ENCODE results near the gene OR7E24.
"Not testable (repeated sequence)": the region's sequence is repeated elsewhere in the genome, so short reads cannot be mapped to it uniquely, and the experiment has no call there.

OR7E24 gene

GRCh38 chr19:9250630-9251029 is at the start of gene OR7E24:
Gene OR7E24 (plus strand): TSS chr19:9250930. CDS start chr19:9251044, 114 bp downstream.
- no peak for DNase-seq (ENCODE audit: low read depth)

- peak; percentile 58 for DNase-seq (ENCODE audit: low read depth)
Observed at GRCh38 chr19:9205501-9206113, 45.1 kb upstream of the OR7E24 start.

- no peak for DNase-seq (ENCODE audit: low read depth)
Observed at GRCh38 chr19:9219489-9219888, 31.2 kb upstream of the OR7E24 start, which contains the start of gene OR7D4. Gene OR7D4 (minus strand): TSS chr19:9219589. CDS start chr19:9214837, 4,752 bp downstream.

- no peak for DNase-seq (ENCODE audit: low read depth)
Observed at GRCh38 chr19:9251236-9251635, 506 bp downstream of the OR7E24 start.

GRCh38 chr19:9283485-9283884 is 32.8 kb downstream of the OR7E24 start:
- DNase-seq (ENCODE audit: low read depth): not testable (repeated sequence)

- no peak for DNase-seq (ENCODE audit: low read depth)
Observed at GRCh38 chr19:9289231-9289884, 38.6 kb downstream of the OR7E24 start.

GRCh38 chr19:9295411-9295849 is 44.7 kb downstream of the OR7E24 start:
- DNase-seq (ENCODE audit: low read depth): no peak

- no peak for DNase-seq (ENCODE audit: low read depth)
Observed at GRCh38 chr19:9296336-9296735, 45.6 kb downstream of the OR7E24 start.
